ENCODE results near the gene SLC35B2. TPM values are rescaled to one million over a fixed set of nuclear protein-coding genes. Genes with fewer than 3 reads are reported as not detected.

Gene SLC35B2
- total and polyA plus RNA-seq, 2 donors (not counting 1 experiment from before 2014, with no cell fraction given), result 88.4 to 89.4 TPM

DNA sequence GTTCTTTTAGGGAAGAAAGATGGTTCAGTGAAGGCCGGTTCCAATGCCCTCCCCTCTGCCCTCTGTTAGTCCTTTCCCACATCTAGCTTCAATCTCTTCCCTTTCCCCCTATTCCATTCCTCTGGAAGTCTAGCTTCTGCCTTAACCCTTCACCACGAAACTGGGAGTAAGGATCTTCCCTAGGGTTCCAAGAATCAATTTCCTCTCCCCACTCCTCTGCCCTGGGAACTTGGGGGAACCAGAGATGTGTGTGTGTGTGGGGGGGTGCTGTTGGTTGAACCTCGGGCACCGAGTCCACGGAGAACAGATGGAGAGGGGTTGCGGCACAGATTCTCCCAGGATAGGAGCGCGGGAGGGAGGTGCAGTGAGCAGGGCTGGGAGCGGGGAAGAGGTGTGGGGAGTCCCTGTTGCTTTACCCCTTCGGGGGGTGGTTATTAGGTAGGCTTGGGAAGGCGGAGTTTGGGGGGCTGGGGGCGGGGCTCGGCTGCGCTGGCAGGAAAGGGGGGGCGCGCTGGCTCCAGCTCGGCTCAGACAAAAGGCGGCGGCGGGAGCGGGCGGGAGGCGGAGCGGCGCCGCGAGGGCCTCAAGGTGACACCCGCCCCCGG, 12.7 kb upstream of the SLC35B2 start, which contains the start of gene TMEM151B:
TSS of gene TMEM151B (plus strand) at position 530 of the 605 bp plus-strand sequence. CDS start 293 bp downstream, outside the sequence.
- H3K27me3 ChIP-seq (ENCODE audit: control insufficient read depth, insufficient read depth, low read length), result peaks cover 44% of the 10 kb centered on the region
- H3K4me2 ChIP-seq (ENCODE audit: extremely low read depth, insufficient read depth, low read length), result no peak within 1 kb of the TSS
- no peaks in the 10 kb centered on the region for H3K9me3 ChIP-seq (ENCODE audit: control insufficient read depth, insufficient read depth, low read depth, low read length)
- TF ChIP-seq, protein P1, sequence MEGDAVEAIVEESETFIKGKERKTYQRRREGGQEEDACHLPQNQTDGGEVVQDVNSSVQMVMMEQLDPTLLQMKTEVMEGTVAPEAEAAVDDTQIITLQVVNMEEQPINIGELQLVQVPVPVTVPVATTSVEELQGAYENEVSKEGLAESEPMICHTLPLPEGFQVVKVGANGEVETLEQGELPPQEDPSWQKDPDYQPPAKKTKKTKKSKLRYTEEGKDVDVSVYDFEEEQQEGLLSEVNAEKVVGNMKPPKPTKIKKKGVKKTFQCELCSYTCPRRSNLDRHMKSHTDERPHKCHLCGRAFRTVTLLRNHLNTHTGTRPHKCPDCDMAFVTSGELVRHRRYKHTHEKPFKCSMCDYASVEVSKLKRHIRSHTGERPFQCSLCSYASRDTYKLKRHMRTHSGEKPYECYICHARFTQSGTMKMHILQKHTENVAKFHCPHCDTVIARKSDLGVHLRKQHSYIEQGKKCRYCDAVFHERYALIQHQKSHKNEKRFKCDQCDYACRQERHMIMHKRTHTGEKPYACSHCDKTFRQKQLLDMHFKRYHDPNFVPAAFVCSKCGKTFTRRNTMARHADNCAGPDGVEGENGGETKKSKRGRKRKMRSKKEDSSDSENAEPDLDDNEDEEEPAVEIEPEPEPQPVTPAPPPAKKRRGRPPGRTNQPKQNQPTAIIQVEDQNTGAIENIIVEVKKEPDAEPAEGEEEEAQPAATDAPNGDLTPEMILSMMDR (conservative IDR thresholded peaks at IDR 0.05 in 1 of 2, IDR thresholded peaks at IDR 0.05 in 1 of 2; ENCODE audit: low read depth in 1 of 2, low read length in 2 of 2), result no peak
- peak; percentile 99 for TF ChIP-seq EZH2 (IDR thresholded peaks at IDR 0.05; ENCODE audit: low read length, missing control alignments)
- H3K79me2 ChIP-seq (ENCODE audit: control insufficient read depth, insufficient read depth, low read length), result no peaks in the 10 kb centered on the region
- H3K4me1 ChIP-seq (ENCODE audit: control insufficient read depth, extremely low read depth, insufficient read depth, low read length), result no peaks in the 10 kb centered on the region
- no peak within 1 kb of the TSS for H3K27ac ChIP-seq (ENCODE audit: insufficient read depth, low read length)
- no peak for DNase-seq (ENCODE audit: low read depth in 2 of 2)
- peaks cover 2% of the 10 kb centered on the region for H4K20me1 ChIP-seq (ENCODE audit: control insufficient read depth, extremely low read depth, insufficient read depth, low read length)
- no peaks in the 10 kb centered on the region for H3K36me3 ChIP-seq (ENCODE audit: control insufficient read depth, insufficient read depth, low read length)
- H3K9ac ChIP-seq (ENCODE audit: insufficient read depth, low read length), result no peak within 1 kb of the TSS
- peak within 1 kb of the TSS in 1 of 4 experiments; percentile 10 for H3K4me3 ChIP-seq (replicated peaks in 1 of 4; ENCODE audit: control extremely low read depth in 1 of 4, insufficient read depth in 1 of 4, low read depth in 3 of 4, low read length in 4 of 4)
- H2AFZ ChIP-seq (ENCODE audit: low read length), result no peak within 1 kb of the TSS

DNA sequence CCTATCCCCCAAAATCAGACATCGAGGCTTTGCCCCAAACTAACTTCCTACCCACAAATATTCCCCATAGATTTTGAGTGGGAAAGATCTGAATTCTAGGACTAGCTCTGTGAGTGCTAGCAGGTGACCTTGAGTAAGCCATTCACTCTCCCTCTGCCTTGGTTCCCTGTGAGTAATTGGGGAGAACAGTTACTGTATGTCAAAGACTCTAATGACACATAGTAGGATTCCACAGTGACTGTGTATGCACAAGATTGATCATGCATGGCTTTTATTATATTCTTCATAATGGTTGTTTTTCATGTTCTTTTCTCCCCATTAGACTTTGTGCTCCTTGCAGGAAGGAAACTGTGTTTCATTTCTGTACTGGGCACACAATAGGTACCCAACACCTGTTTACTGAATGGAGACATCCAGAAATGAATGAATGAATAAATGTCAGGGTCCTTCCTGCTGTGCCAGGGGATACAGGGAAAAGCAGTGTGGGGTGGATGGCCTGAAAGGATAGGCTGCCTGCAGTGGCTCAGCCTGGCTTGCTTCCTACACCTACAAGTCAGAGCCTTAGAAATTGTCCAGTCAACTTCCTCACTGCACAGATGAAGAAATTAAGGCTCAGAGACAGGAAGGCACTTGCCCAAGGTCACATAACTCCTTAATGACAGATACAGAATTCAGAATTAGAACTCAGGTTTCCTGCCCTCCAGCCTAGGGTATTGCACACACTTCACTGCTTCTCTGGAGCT, 12.0 kb upstream of the SLC35B2 start:
- H3K79me2 ChIP-seq (ENCODE audit: control insufficient read depth, insufficient read depth, low read length), result no peaks in the 10 kb centered on the region
- no peak for DNase-seq (ENCODE audit: low read depth in 2 of 2)
- H3K4me1 ChIP-seq (ENCODE audit: control insufficient read depth, extremely low read depth, insufficient read depth, low read length), result peaks cover 3% of the 10 kb centered on the region
- no peak overlapping the region for H3K9ac ChIP-seq (ENCODE audit: insufficient read depth, low read length)
- no peak overlapping the region for H3K27ac ChIP-seq (ENCODE audit: insufficient read depth, low read length)
- H3K27me3 ChIP-seq (ENCODE audit: control insufficient read depth, insufficient read depth, low read length), result peaks cover 44% of the 10 kb centered on the region
- peaks cover 2% of the 10 kb centered on the region for H4K20me1 ChIP-seq (ENCODE audit: control insufficient read depth, extremely low read depth, insufficient read depth, low read length)
- no peaks in the 10 kb centered on the region for H3K9me3 ChIP-seq (ENCODE audit: control insufficient read depth, insufficient read depth, low read depth, low read length)
- no peaks in the 10 kb centered on the region for H3K36me3 ChIP-seq (ENCODE audit: control insufficient read depth, insufficient read depth, low read length)
- no peak overlapping the region for H3K4me2 ChIP-seq (ENCODE audit: extremely low read depth, insufficient read depth, low read length)
- H3K4me3 ChIP-seq (replicated peaks in 1 of 4; ENCODE audit: control extremely low read depth in 1 of 4, insufficient read depth in 1 of 4, low read depth in 3 of 4, low read length in 4 of 4), result no peak overlapping the region
- TF ChIP-seq, protein P1 (conservative IDR thresholded peaks at IDR 0.05 in 1 of 2, IDR thresholded peaks at IDR 0.05 in 1 of 2; ENCODE audit: low read depth in 1 of 2, low read length in 2 of 2), result no peak
- TF ChIP-seq EZH2 (IDR thresholded peaks at IDR 0.05; ENCODE audit: low read length, missing control alignments), result no peak
- H2AFZ ChIP-seq (ENCODE audit: low read length), result no peak overlapping the region

DNA sequence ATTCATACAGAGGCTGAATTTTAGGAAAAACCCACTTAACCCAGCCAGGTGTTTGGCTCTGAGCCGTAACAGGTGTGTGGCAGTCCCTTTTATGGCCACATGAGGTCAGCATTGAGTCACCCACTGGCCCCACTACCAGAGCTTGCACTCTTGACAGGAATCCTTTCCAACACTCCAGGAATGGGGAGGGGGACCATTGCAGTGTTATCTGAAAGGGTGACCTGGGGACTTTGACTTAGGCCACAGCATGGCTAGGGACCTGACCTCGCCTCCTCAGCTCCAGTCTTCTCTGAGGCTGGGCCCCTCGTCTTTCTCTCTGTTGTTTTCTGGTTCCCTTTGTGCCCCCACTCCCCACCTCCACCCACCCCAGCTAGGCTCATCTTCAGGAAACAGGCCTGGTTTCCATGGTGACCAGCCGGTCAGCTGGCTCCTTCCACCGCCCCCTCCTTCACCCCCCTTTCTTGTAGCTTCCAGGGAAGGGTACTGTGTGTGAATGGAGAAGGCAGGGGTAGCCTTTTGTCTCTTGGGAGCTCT, 10.8 kb upstream of the SLC35B2 start:
- peak; percentile 17 to 51 for DNase-seq (ENCODE audit: low read depth in 2 of 2)

More for the DNA sequence above, 10.8 kb upstream of the SLC35B2 start:
- Histone ChIP-seq H3K4me1 (ENCODE audit: control insufficient read depth, extremely low read depth, insufficient read depth, low read length) (peaks cover 5% of the 10 kb centered on the region), H3K9ac (ENCODE audit: insufficient read depth, low read length) (no peak overlapping the region), H3K79me2 (ENCODE audit: control insufficient read depth, insufficient read depth, low read length) (no peaks in the 10 kb centered on the region), H3K9me3 (ENCODE audit: control insufficient read depth, insufficient read depth, low read depth, low read length) (no peaks in the 10 kb centered on the region), H3K27me3 (ENCODE audit: control insufficient read depth, insufficient read depth, low read length) (peaks cover 43% of the 10 kb centered on the region), H3K4me3 (replicated peaks in 1 of 4; ENCODE audit: control extremely low read depth in 1 of 4, insufficient read depth in 1 of 4, low read depth in 3 of 4, low read length in 4 of 4) (no peak overlapping the region), H3K27ac (ENCODE audit: insufficient read depth, low read length) (no peak overlapping the region), H4K20me1 (ENCODE audit: control insufficient read depth, extremely low read depth, insufficient read depth, low read length) (peaks cover 2% of the 10 kb centered on the region), H3K36me3 (ENCODE audit: control insufficient read depth, insufficient read depth, low read length) (no peaks in the 10 kb centered on the region), H3K4me2 (ENCODE audit: extremely low read depth, insufficient read depth, low read length) (no peak overlapping the region), H2AFZ (ENCODE audit: low read length) (no peak overlapping the region)
- TF ChIP-seq, protein P1 (conservative IDR thresholded peaks at IDR 0.05 in 1 of 2, IDR thresholded peaks at IDR 0.05 in 1 of 2; ENCODE audit: low read depth in 1 of 2, low read length in 2 of 2), result peak; percentile 99
- no peak for TF ChIP-seq EZH2 (IDR thresholded peaks at IDR 0.05; ENCODE audit: low read length, missing control alignments)
